HG03571 (cell line): Measurements from ENCODE around the gene CSK.
"Not testable (repeated sequence)": the region's sequence is repeated elsewhere in the genome, so short reads cannot be mapped to it uniquely, and the experiment has no call there.

Source experiments
- ATAC-seq: cut with Tn5 transposase; IDR thresholded peaks from one replicate; pipeline ENCODE4 v1.9.1; 2021; ENCODE audit not compliant: unreplicated experiment

The CSK gene

DNA sequence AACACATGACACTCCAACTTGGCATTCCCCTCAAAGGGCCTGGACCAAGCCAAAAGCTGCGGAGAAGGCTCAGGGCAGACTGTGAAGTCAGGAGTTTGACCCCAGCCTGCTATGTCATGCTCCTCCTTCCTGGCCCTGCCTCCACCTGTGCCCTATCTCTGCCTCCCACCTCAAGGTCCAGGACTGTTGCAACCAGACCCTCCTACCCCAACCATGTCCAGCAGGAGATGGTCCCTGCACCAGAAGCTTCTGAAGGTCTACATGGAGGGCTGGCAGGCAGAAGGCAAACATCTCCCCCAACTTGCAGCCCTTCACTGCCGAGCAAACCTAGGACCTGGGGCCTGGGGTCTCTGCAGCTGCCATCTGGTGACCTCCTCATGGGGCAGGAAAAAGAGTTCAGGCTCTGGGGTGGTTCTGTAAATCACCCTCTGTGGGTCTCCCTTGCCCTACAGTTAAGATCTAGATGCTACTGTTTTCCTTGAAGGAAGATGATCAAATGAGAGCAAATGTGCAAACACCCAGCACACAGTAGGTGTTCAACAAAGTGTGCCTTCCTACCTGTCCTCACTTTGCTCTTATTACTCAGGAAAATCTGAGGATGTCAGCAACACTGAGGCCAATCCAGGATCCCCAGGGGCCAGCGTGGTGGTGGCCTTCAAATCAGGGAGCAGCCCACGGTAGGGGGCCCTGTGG, 11.5 kb upstream of the CSK start:
- no peak for ATAC-seq

- ATAC-seq, result no peak
These were observed 8.6 kb upstream of the CSK start for GRCh38 chr15:74773329-74773728.

- no peak for ATAC-seq
These were observed 8.1 kb upstream of the CSK start for GRCh38 chr15:74773731-74774252.

GRCh38 chr15:74775132-74775562, 6.7 kb upstream of the CSK start:
- ATAC-seq, result no peak

DNA sequence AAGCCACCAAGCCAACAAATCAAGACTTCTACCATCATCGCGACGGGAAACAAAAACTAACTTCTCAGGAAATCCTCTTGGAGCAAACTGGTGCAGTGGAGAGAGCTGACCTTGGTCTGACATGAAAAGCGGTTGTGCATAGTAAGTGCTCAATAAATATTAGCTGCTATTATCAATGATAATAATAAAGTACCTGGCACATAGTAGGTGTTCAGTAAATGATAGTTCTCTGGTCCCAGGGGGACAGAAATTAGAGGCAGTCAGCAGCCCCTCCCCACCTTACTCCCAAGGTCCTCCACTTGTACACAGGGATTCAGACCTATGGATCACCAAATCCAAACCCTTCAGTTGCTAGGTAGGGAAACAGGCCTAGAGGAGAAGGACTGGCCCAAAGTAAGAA, 6.0 kb upstream of the CSK start:
- ATAC-seq, result no peak

GRCh38 chr15:74776821-74777768, 4.8 kb upstream of the CSK start:
- ATAC-seq, result peak; percentile 40

DNA sequence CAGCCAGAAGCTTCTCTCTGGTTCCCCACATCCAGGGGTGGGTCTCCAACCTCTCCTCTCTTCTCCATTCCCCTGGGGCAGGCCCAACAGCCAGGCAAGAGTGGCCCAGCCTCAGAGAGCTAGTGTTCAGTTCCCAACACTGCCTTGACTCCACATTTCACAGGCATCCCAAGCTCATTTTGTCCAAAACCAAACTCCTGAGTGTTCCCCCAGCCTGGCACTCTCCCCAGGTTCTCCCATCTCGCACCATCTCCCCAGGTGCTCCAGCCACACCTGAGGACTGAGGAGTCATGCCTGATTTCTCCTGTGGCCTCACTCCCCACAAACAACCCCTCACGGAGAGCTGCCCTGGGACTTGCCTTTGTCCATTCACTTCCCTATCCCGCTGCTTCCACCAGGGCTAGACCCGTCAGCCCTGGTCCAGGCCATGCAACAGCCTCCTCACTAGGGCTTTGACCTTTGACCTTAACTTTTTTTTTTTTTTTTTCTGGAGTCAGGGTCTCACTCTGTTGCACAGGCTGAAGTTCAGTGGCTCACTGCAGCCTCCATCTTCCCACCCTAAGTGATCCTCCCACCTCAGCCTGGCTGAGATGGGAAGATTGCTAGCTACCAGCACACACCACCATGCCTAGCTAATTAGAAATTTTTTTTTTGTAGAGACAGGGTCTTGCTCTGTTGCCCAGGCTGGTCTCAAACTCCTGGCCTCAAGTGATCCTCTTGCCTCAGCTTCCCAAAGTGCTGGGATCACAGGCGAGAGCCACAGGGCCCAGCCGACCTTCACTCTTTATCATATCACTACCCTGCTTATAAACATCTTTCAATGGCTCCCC, 3.9 kb upstream of the CSK start:
- no peak for ATAC-seq

GRCh38 chr15:74778599-74778970, 3.3 kb upstream of the CSK start:
- no peak for ATAC-seq

DNA sequence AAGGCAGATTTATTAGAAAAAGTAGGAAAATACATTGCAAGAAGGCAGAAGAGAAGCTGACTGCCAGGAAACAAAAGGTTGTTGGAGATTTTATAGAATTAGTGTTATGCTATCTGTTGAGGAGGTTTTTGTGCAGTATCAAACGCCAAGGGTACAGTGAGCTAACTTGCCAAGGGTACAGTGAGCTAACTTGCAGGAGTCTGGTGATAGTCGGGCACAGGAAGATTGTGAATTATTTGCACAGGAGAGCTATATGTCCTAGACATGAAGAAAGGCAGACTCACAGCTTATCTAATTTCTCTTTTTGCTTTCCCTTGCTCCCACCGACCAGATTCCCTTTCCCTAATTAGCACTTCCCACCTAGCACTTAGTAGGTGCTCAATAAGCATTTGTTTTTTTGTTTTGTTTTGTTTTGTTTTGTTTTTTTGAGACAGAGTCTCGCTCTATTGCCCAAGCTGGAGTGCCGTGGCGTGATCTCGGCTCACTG, 2.7 kb upstream of the CSK start:
- ATAC-seq, result no peak

DNA sequence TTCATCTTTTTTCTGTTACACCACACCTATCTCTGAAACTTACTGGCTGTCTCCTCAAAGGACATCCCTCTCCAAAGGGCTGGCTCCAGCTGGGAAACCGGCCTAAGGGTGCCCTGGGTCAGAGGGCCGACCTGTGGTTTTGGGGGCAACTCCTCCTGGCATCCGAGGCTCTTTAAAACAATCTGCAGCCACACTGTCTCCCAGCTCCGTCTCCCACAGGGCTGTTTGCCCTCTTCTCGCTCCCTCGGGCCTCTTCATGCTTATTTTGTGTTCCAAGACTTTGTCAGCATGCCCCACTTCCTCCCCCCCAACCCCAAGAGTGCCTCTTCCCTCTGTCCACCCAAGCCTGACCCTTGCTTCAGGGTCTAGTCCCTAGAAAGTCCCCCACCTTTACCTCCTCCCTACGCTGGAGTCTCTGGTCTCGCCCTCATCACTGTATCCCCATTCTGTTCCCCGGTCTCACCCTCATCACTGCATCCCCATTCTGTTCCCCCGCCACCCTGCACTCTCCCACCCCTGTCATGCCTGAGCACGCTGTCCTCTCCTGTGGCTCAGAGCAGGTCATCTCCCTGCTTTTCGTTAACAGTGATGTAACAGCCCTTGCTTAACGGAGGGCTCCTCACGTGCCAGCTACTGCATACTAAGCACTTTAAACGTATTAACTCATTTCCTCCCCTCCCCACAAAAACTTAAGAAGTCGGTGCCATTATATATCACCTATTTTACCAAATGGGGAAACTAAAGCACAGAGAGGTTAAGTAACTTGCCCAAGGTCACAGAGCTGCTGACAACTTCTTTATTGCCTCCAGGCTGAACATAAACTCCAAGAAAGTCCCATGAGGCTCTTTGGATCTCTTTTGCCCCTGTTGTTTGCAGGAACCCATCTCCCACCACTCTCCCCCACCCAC, 1.1 kb upstream of the CSK start:
- no peak for ATAC-seq

DNA sequence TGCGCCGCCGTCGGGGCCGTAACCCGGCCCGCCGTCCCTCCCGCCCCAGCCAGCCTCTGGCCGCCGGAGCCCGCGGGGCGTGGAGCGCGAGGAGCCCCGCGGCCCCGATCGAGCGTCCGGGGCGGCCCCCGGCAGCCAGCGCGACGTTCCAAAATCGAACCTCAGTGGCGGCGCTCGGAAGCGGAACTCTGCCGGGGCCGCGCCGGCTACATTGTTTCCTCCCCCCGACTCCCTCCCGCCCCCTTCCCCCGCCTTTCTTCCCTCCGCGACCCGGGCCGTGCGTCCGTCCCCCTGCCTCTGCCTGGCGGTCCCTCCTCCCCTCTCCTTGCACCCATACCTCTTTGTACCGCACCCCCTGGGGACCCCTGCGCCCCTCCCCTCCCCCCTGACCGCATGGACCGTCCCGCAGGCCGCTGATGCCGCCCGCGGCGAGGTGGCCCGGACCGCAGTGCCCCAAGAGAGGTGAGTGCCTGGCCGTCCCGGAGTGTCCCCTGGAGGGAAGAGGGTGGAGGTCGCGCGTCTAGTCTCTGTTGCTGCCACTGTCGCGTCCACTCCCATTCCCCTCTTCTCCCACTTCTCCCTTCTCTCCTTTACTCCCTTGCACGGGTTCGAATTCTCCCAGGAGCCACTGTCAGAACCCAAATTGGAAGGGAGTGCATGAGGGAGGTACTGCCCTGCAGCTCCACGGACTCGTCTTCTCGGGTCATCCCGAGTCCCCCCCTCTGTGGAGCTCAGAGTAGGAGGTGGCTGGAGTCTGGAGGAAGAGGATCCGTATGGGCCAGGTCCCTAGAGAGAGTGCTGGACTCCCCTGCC, 585 bp downstream of the CSK start:
- ATAC-seq, result peak; percentile 6

DNA sequence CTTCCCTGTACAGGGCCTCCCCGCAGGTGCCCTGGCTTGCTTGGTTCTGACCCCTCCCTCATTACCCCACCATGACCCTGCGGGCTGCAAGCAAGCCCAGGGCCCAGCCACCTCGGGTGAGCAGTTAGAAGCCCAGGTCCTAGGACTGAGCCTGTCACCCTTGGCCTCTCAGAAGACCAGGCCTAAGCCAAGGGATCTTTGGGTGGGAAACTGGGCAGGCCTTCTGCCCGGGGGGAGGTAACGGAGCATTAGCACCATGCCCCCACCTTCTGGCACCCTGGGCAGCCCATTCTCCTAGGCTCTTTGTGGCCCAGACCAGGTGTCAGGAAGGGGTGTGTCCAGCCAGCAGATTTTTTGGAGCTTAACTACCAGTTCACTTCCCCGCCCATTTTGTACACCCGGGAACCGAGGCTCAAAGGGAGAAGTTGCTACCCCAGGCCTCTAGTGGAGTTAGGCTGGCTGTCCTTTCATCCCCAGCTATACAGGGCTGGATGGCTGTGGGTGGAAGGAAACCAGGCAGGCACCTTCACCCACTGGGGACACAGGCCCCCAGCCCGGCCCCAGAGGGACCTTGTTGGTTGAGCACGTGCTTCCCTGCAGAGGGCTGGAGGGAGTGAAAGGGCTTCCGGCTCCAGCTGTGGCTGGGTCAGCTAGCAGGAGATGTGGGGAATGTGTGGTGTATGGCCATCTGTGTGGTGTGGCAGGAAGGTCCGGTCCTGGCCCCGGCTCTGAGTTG, 1.4 kb downstream of the CSK start:
- ATAC-seq, result no peak

DNA sequence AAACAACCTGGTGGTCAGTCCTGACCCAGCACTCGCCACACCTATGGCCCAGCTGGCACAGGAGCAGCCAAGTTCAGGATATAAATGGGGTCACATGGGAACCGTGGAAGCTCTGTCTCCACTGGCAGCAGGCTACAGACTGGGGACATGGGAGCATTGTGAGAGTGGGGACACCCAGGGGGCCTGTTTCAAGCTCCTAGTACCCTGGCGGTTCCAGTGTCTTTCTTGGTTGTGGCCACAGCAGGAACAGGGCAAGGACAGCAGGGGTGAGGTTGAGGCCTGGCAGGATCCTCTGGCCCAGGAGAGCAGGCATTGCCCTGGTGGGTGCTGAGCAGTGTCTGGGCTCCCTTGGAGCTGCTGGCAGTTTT, 1.9 kb downstream of the CSK start:
- no peak for ATAC-seq

- ATAC-seq, result no peak
These were observed 2.7 kb downstream of the CSK start for GRCh38 chr15:74784426-74785193.

DNA sequence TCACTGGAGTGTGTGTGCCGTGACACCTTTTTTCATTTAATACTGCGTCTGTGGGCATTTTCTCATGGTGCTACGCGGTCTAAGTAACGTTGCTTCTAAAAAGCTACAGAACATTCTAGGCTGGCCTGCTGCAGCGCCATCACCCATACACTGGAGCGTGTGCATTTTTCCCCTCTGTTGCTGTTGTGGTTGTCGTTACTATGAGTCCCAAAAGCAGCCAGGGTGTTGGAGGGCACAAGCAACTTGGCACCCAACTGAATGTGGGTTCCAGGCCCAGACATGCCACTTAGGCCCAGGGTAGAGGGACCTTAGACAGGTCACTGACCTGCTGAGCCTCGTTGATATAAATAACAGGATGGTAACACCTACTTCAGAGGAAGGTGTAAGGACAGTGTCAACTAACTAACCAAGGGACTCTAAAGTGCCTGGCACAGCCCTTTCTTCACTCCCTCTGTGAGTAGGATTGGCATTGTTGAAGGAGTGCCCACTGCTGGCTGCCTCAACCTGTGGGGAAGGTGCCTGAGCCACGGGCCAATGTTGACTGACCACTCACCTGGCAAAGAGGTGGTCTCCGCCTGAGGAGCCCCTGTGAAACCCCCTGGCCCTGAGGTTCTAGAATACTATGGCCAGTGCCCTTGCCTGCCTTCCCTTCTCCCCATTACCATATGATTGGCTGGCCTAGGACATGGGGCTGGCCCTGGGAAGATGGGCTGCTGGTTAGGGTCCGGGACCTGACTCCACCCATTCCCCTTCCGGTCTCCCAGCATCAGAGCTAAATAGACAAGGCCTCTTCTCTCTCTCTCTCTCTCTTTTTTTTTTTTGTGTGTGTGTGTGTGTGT, 3.5 kb downstream of the CSK start:
- ATAC-seq, result no peak

GRCh38 chr15:74786081-74786480, 4.2 kb downstream of the CSK start:
- not testable (repeated sequence) for ATAC-seq
